ENCODE results near the gene MYO7B. TPM values are rescaled to one million over a fixed set of nuclear protein-coding genes. Genes with fewer than 3 reads are reported as not detected.

The MYO7B gene
- total RNA-seq, 4 donors from 2014 or later = 0.21 to 0.48 (median 0.28) TPM

DNA sequence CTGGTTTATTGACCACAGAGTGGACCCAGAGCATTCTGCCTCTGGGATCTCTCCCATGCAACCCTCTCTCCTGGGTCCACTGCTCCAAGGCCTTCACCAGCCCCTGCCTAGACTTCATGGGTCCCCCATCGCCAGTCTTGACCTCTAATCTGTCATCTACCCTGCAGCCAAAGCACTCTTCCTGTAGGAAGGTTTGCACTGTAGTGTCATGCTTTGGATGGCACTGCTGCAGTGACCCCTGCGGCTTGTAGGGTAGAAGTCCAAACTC lies 41.7 kb downstream of the MYO7B start:
- no peaks in the 10 kb centered on the region for H3K9me3 ChIP-seq
- H3K27me3 ChIP-seq = no peaks in the 10 kb centered on the region
- no peak overlapping the region for H3K4me3 ChIP-seq
- no peak overlapping the region for H3K27ac ChIP-seq
- no peak for DNase-seq
- no peaks in the 10 kb centered on the region for H3K36me3 ChIP-seq
- intact Hi-C loops (cut with DNase I; ENCODE audit: low total_unique reads) = no loop called here
- TF ChIP-seq, protein P1, sequence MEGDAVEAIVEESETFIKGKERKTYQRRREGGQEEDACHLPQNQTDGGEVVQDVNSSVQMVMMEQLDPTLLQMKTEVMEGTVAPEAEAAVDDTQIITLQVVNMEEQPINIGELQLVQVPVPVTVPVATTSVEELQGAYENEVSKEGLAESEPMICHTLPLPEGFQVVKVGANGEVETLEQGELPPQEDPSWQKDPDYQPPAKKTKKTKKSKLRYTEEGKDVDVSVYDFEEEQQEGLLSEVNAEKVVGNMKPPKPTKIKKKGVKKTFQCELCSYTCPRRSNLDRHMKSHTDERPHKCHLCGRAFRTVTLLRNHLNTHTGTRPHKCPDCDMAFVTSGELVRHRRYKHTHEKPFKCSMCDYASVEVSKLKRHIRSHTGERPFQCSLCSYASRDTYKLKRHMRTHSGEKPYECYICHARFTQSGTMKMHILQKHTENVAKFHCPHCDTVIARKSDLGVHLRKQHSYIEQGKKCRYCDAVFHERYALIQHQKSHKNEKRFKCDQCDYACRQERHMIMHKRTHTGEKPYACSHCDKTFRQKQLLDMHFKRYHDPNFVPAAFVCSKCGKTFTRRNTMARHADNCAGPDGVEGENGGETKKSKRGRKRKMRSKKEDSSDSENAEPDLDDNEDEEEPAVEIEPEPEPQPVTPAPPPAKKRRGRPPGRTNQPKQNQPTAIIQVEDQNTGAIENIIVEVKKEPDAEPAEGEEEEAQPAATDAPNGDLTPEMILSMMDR (IDR thresholded peaks at IDR 0.05) = no peak
- TF ChIP-seq POLR2A (IDR thresholded peaks at IDR 0.05) = no peak
- no peaks in the 10 kb centered on the region for H3K4me1 ChIP-seq

DNA sequence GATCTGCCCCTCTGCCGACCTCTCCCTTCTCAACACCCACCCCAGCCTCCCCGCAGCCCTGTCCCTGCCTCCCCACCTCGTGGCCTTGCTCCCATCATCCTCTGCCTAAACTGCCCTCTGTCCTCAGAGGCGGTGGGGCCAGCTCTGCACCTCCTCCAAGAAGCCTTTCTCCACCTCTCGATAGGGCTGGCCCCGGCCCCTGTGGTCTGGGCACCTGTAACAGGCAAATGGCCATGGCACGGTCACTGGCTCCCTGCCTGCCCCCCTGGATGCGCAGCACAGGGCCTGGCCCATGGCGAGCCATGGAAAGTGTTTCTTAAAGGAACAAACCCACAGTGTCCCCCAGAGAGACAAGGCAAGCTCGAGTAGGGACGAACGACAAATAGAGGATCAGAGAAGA lies 42.0 kb downstream of the MYO7B start:
- no peak for TF ChIP-seq POLR2A (IDR thresholded peaks at IDR 0.05)
- TF ChIP-seq, protein P1 (IDR thresholded peaks at IDR 0.05) = no peak
- no peak for DNase-seq
- Histone ChIP-seq H3K4me3 (no peak overlapping the region), H3K27ac (no peak overlapping the region), H3K9me3 (no peaks in the 10 kb centered on the region), H3K27me3 (no peaks in the 10 kb centered on the region), H3K36me3 (no peaks in the 10 kb centered on the region), H3K4me1 (no peaks in the 10 kb centered on the region)
- intact Hi-C loops (cut with DNase I; ENCODE audit: low total_unique reads) = no loop called here

DNA sequence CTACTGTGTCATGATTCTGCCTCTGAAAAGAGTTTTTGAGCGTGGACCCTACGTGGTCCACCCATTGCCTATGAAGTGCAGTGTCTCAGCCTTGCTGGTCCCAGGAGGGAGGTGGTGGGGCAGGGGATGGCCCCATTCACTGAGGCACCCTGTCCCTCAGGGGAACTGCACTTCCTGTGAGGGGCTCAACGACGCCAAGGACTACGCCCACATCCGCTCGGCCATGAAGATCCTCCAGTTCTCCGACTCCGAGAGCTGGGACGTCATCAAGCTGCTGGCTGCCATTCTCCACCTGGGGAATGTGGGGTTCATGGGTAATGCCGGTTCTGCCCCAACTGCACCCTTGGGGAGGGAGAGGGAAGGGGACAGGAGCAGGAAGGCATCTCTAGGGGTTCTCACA lies 42.5 kb downstream of the MYO7B start:
- no peak for DNase-seq
- no peaks in the 10 kb centered on the region for H3K27me3 ChIP-seq
- no peak overlapping the region for H3K27ac ChIP-seq
- TF ChIP-seq, protein P1 (IDR thresholded peaks at IDR 0.05) = no peak
- no peak for TF ChIP-seq POLR2A (IDR thresholded peaks at IDR 0.05)
- intact Hi-C loops (cut with DNase I; ENCODE audit: low total_unique reads) = no loop called here
- no peaks in the 10 kb centered on the region for H3K9me3 ChIP-seq
- H3K4me1 ChIP-seq = no peaks in the 10 kb centered on the region
- no peak overlapping the region for H3K4me3 ChIP-seq
- no peaks in the 10 kb centered on the region for H3K36me3 ChIP-seq

DNA sequence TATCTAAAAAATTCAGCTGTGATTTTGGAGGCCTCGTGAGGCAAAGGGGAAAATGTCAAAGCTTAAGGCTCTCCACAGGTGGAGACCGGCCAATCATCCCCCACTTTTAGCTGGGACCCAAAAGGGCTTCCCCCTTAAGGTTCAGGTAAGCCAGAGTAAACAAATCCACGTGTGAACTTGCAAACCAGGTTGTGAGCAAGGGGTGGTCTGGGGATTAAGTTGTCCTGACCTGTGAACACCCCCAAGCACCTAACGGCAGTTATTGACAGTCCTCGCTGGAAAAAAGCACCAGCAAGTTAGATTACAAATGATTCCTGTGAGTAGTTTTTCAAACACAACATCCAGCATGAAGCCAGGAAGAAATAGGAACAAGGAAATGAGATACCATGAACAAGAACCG lies 42.9 kb downstream of the MYO7B start:
- no peaks in the 10 kb centered on the region for H3K9me3 ChIP-seq
- intact Hi-C loops (cut with DNase I; ENCODE audit: low total_unique reads) = no loop called here
- TF ChIP-seq POLR2A (IDR thresholded peaks at IDR 0.05) = no peak
- TF ChIP-seq, protein P1 (IDR thresholded peaks at IDR 0.05) = no peak
- no peaks in the 10 kb centered on the region for H3K27me3 ChIP-seq
- no peak overlapping the region for H3K27ac ChIP-seq
- no peak overlapping the region for H3K4me3 ChIP-seq
- no peaks in the 10 kb centered on the region for H3K4me1 ChIP-seq
- H3K36me3 ChIP-seq = no peaks in the 10 kb centered on the region
- DNase-seq = no peak

DNA sequence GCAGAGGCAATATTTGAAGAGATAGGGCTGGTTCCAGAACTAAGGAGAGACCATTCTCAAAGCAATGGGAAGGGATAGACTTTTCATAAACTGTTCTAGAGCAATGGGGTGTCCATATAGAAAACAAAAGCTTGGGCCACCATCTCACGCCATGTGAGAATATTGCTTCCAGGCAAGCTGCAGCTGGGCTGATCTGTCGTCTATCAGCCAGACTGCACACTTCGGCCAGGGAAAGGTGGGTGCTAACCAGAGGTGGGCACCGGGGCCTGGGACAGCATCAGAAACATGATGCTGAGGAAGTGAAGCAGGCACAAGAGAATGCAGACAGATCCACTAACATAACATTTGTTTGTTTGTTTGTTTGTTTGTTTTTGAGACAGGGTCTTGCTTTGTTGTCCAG lies 43.7 kb downstream of the MYO7B start:
- H3K27ac ChIP-seq = no peak overlapping the region
- no peak for DNase-seq
- no peaks in the 10 kb centered on the region for H3K27me3 ChIP-seq
- no peaks in the 10 kb centered on the region for H3K9me3 ChIP-seq
- no peak for TF ChIP-seq POLR2A (IDR thresholded peaks at IDR 0.05)
- TF ChIP-seq, protein P1 (IDR thresholded peaks at IDR 0.05) = no peak
- intact Hi-C loops (cut with DNase I; ENCODE audit: low total_unique reads) = no loop called here
- H3K4me3 ChIP-seq = no peak overlapping the region
- no peaks in the 10 kb centered on the region for H3K4me1 ChIP-seq
- H3K36me3 ChIP-seq = no peaks in the 10 kb centered on the region

Measured in uterus (tissue), 4 donors.